GM10266 (cell line): ENCODE results near the gene GIPC1.

Source experiments
- DNase-seq: peaks from one replicate; pipeline ENCODE4 v3.0.0; 2012; ENCODE audit errors: extremely low spot score
- CTCF ChIP-seq: IDR thresholded peaks from 2 replicates; pipeline ENCODE4 v1.5.1; 2012; ENCODE audit warnings: mild to moderate bottlenecking, low read depth; ENCODE audit not compliant: control insufficient read depth, insufficient read depth; ENCODE audit errors: missing control alignments

The GIPC1 gene

GRCh38 chr19:14528419-14529253 lies 32.7 kb upstream of the GIPC1 start:
- no peak for TF ChIP-seq CTCF
- DNase-seq, result no peak

- no peak for DNase-seq
- TF ChIP-seq CTCF, result no peak
Measured at GRCh38 chr19:14526423-14526822, 30.5 kb upstream of the GIPC1 start.

GRCh38 chr19:14525729-14526128 lies 29.8 kb upstream of the GIPC1 start:
- DNase-seq, result no peak
- TF ChIP-seq CTCF, result no peak

DNA sequence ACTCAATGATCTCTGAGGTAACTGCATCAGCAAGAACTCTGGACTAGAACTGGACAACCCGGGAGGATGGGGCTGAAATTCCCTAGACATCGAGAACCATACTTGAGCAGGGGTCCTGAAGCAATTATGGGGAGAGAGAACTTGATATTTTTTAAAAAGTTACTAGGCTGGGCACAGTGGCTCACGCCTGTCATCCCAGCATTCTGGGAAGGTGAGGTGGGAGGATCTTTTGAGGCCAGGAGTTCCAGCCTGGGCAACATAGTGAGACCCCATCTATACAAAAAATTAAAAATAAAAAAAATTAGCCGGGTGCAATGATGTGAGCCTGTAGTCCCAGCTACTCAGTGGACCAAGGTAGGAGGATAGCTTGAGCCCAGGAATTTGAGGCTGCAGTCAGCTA lies 24.6 kb upstream of the GIPC1 start:
- no peak for DNase-seq
- TF ChIP-seq CTCF, result no peak

DNA sequence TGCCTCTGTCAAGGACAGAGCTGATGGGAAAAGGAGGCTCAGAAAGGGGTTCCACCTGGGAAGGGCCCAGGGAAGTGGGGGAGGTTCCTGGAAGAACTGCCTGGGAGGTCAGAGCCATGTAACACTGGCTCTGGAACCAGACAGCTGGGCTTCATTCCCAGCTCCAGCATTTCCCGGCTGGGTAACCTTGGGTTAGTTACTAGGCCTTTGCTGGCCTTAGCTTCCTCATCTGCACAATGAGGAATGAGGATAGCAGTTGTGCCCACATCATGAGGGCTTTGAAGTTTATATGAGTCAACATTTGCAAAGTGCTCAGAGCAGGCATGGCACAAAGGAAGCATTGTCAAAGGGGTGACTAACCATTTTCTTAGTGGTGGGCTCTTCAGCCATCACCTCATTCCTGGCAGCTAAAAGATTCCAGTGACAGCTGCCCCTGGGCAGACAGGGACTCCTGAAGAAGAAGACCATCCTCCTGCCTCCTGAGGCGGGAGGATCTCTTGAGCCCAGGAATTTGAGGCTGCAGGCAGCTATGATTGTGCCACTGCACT lies 24.0 kb upstream of the GIPC1 start:
- no peak for DNase-seq
- no peak for TF ChIP-seq CTCF

DNA sequence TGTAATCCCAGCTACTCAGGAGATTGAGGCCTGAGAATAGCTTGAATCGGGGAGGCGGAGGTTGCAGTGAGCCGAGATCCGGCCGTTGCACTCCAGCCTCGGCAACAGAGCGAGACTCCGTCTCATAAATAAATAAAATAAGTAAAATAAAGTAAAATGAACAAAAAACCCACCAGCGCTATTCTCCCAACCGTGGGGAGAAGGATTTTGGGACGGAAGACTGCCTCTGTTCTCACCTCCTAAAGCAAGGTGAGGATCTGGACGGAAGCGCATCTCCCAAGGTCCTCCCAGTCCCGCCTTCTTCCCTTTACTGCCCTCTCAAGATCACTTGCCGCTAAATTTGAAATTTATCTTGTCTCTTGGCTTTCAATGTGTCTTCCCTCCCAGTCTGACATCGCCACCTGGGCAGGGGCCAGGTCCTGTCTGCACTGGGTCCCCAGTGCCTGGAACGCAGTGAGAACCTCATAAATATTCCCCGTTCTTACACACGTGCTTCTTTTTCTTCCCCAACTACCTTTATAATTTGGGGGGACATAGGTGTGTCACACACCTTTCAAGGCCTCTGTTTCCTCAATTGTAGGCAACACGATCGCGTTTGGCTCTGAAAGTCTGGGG lies 23.4 kb upstream of the GIPC1 start:
- DNase-seq, result no peak
- TF ChIP-seq CTCF, result no peak
